Activated CD4-positive, alpha-beta T cell treated with anti-CD3 and anti-CD28 coated beads, Interleukin-2, Interleukin-6, amounts not matched to agents 100 ng/mL and 50 ng/mL, durations not matched to agents 16 hours and 8 hours (primary cell): ENCODE data around the gene PACRG.

Experiments
- DNase-seq: peaks from one replicate; pipeline ENCODE4 v3.0.0-alpha.2; 2020

Gene PACRG

DNA sequence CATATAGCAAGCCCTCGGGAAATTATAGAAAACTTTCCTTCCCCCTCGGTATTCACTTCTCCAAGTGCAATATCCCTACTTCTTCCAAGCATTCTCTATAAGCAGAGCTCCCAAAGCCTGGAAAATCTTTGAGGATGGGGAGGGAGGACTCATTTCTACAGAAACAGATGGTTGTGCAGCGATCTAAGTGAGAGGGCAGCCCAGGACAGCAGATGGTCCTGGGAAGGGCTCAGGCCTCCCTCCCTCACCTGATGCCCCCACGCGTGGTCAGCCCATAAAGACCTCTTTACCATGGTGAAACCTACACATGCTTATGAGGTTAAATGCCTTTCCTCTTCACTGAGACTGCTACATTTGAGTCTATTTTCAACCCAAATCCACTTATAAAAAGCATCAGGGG is 367.1 kb downstream of the PACRG start:
- no peak for DNase-seq

DNA sequence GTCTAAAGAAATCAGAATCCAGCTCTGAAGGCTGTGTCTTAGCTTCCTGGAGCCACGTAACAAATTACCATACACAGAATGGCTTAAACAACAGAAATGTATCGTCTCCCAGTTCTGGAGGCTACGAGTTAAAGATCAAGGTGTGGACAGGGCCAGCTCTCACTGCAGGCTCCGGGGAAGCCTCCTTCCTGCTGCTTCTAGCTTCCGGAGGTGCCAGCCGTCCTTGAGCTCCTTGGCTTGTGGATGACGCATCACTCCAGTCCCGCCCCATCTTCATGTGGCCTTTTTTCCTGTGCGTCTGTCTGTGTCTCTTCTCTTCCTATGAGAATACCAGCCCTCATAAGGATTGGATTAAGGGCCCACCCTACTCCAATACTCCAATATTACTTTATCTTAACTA is 367.6 kb downstream of the PACRG start:
- no peak for DNase-seq

DNA sequence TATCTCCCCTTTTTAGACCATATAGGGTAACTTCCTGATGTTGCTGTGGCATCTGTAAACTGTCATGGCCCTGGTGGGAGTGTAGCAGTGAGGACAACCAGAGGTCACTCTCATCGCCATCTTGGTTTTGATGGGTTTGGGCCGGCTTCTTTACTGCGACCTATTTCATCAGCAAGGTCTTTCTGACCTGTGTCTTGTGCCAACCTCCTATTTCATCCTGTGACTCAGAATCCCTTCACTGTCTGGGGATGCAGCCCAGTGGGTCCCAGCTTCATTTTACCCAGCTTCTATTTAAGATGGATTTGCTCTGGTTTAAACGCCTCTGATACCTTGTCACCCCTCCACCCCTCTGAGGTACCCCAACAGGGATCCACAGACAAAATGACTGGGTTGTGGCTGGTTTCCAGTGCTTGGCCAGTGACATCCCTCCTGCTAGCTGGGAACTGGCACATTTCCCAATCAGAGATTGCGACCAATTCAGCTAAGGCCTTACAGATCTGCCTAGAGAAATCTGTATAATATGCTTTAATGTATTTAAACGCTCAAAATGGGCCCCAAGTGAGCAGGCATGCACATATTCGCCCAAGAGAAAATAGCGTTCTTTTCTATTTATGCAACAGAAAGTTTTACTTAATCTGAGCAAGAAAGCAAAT is 371.2 kb downstream of the PACRG start:
- DNase-seq: no peak

DNA sequence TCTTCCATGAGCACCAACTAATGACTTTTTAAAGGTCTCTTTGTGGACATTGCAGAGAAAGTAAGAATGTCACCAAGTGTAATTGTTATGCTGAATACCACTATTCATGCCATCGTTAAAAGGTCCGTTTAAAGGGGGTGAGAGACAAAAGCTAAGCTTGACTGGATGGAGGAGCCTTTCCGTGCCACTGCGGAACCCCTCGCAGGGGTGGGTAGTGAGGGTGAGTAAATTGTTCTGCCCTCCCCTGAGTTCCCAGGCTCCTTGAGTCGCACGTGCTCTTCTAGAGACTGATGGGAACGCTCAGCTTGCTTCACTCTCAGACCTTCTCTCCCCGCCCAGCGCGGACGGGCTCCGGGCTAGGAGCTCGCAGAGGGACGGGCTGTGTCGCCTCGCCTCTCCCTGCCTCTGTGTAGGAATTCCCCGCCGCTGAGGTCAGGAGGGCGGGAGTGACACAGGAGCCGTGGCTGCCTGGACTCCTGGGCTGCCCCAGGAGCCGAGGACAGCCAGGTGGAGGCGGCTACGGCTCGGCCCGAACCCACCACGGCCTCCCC is 371.9 kb downstream of the PACRG start:
- DNase-seq: no peak

DNA sequence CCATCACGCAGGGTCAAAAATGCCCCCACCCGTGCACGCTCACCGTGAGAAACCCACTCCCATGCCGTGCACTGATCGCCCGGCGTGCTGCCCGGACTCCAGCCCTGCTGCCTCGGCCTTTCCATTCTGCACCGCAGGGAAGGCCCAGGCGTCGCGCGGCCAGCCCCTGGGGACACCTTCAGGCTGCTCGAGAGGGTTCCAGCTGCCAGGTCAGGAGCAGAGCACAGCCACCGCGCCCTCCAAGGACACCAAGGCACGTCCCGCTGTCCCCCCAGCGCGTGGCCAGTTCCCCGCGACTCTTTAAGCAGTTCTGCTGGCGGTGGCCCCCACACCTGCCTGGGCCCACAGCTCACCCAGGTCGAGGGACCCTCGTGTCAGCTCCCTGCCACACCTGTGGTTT is 372.5 kb downstream of the PACRG start:
- DNase-seq: no peak

DNA sequence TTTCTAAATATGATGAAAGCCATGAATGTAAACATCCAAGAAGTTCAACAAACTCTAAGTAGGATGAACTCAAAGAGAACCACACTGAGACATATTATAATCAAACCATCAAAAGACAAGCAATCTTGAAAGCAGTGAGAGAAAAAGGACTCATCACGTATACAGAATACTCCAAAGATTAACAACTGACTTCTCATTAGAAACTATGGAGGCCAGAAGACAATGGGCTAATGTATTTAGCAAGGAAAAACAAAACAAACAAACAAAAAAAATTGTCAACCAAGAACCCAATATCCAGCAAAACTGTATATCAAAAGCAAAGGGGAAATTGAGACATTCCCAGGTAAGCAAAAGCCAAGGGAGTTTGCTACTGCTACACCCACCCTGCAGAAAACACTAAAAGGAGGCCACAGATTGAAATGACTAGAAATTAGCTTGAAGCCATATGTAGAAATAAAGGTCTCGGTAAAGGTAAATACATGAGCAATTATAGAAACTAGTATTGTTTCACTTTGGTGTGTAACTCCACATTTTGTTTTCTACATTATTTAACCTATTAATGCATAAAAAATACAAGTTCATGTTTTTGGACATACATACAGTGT is 385.7 kb downstream of the PACRG start:
- no peak for DNase-seq

DNA sequence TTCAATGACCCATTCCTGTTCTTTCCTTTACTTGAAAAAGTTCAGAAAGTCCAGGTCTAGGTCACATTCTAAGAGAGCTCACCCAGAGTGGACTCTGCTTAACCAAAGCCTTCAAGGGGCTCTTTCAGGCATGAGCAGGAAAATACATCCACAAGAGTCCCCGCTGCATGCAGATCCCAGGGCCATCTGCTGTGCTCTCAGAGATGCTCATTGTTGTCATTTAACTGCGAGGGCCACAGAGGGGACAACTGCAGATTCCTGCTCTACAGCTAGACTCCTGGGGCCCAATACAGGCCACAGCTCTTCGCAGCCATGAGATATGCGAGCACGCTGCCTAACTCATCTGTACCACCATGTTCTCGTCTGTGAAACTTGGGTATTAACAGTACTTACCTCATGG is 391.2 kb downstream of the PACRG start:
- DNase-seq: no peak

DNA sequence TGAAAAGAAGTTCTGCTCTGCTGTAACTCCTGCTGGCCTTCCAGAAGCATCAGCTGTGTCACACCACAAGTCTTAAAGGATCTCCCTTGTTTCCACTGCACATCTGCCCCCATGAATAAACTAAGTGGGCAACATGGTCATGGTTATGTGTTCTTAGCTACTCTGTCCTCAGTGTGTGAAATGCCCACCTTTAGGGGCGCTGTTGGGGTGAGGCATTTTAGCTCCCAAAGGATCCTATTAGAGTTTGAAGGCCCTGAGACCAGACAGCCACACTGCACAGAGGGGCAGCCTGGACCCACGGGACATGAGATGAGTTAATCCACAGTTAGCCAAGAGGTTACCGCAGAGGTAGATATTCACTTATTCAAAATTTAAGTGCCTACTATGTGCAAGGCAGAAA is 392.4 kb downstream of the PACRG start:
- no peak for DNase-seq

DNA sequence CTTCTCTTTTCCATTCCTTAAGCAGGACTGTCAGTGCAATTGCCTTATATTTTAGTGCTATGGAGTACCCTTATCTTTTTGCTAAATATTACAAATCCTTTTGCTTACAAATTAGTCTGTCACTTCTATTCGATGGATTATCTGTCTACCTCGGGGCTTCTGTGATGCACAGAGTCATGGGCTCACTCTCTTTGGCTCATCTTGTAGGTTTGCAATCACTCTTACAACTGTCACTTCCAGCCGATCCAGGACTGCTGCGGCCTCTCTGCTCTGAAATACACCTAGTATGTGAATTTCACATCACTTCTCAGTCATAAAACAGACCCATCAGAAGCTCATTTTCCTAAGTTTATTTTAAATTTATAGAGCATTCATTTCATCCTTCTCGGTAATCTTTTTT is 393.5 kb downstream of the PACRG start:
- no peak for DNase-seq

DNA sequence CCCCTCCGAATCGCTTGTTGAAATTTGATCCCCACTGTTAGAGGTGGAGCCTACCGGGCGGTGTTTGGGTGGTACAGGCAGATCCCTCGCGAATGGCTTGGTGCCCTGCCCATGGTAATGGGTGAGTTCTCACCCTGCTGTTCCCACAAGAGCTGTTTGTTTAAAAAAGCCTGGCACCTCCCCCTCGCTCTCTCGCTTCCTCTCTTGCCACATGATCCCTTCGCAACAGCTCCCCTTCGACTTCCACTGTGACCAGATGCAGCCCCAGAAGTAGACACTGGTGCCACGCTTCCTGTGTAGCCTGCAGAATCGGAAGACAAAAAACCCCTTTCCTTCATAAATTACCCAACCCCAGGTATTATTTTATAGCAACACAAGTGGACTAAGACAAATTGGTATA is 394.6 kb downstream of the PACRG start:
- DNase-seq: no peak

DNA sequence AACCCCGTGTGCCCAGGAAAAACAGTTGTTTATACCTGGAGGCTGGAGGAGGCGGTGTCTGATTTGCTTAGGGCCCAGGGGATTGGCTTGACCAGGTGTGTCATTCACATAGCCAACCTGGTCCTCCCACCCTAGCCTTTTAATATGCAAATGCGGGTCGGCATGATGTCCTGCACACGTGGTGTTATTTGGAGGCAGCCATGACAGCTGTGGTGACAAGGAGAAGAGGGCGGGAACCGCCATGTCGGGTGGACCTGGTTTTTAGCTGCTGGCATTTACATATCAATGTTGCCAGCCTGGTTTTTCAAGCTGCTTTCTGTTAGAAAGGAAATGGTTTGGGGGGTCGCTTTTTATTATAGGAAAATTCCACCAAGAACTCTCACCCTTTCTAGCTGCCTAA is 395.3 kb downstream of the PACRG start:
- no peak for DNase-seq

DNA sequence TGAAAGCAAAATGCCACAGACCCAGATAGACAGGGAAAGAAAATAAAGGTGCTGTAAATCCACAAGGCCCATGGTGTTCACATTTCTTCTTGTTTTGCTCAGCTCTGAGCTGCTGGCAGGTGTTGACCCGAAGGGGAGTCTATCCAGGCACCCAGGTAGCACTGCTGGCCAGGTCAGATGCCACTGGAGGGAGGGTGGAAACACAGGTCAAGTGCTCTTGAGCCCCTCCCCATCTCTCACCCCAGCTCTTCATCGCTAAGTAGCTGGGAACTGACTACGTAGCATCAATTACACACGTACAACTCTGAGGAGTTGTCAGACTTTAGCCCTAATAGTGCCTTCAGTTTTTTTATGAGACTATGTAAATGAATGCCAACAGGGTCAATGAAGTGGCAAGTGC is 399.0 kb downstream of the PACRG start:
- no peak for DNase-seq

DNA sequence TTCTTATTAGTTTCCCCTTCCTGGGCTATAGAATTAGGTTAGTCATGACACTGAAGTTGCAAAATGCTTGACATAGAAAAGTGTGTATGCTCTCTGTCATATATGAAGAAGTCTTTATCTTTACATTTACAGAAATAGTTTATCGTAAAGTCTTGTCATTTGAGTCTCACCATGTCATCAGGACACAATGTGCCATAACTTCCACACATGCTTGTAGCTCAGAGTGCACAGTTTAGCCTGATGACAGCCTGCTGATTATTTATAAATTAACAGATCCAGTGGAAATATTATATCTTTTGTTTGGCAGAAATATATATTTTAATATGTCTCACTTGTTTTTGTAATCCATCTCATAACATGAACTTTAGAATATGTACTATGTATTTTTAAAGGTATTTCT is 399.8 kb downstream of the PACRG start:
- no peak for DNase-seq

DNA sequence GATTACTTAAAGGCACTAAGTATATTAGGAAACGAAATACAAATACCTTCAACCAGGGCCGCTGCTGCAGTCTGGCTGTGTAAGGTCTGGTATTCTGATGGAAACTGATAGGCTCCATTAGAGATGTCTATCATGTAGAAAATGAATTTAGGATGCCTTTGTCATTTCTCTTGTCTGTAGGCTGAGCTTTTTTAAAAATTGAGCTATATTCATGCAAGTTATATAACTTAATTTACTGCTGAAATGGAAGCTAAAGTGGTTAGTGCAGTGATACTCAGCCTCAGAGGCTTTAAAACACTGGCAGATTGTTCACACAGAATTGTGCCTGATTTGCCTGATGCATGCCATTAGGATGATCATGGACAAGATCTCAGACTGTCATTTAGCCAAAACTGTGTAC is 400.6 kb downstream of the PACRG start:
- DNase-seq: no peak

DNA sequence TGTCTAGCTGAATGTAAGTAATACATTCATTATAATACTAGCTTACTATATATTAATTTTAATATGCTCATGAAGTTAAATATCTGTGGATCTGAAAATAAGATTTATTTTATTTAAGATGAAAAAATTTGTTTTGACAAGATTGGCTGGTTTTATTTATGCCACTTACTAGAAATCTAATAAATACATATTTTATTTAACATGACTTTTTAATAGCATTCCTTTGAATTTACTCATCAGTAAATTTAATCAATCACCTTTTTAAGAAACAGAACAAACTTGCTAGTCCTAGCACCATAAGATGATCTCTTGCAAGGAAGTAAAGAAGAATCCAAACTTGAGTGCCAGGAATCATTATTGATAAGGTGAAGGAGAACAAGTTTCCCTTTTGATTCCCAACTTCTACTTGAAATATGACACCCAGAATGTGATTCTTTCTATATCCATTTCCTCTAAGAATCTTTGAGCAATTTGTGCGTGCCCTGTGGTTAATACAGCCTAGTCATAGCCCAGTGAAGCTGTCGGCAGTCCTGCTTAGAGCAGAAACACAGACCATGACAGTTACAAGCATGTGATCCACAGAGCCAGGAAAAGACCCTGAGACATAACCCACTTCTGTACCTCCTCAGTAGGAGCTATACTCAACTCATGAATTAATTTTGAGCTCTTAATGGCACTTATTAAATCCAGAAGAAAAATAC is 404.4 kb downstream of the PACRG start:
- DNase-seq: no peak

DNA sequence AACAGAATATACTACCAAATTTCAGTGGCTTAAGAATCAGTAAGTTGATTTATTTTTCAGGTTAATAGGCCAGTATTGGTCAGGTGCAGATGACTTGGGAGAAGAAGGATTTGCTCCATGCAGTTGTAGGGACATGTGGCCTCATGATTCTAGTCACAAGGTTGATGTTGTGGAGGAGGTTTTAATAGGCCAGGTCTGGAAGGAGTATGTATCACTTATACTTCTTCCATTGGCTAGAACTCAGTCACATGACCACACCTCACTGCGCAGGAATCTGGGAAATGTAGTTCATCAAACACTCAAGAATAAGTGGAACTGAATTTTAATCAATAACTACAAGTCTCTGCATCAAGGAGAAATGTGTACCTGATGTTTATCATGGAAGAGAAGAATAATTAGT is 405.2 kb downstream of the PACRG start:
- DNase-seq: no peak

DNA sequence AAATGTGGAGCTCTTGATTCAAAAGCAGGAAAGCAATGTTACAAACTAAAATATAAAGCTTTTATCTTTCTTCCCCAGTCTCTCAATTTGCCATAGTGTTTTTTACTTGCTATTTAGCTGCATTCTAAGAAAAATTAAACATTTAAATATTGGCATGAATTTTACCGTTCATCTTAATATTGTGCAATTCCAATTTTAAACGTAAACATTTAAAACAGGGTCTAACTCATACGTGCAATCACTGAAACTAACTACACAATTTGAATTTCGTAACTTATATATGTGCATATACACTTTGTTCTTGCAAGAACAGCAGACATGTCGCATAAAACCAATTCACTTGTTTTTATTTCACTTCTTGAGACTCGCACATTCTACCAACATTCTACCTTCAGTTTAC is 405.9 kb downstream of the PACRG start:
- DNase-seq: no peak

DNA sequence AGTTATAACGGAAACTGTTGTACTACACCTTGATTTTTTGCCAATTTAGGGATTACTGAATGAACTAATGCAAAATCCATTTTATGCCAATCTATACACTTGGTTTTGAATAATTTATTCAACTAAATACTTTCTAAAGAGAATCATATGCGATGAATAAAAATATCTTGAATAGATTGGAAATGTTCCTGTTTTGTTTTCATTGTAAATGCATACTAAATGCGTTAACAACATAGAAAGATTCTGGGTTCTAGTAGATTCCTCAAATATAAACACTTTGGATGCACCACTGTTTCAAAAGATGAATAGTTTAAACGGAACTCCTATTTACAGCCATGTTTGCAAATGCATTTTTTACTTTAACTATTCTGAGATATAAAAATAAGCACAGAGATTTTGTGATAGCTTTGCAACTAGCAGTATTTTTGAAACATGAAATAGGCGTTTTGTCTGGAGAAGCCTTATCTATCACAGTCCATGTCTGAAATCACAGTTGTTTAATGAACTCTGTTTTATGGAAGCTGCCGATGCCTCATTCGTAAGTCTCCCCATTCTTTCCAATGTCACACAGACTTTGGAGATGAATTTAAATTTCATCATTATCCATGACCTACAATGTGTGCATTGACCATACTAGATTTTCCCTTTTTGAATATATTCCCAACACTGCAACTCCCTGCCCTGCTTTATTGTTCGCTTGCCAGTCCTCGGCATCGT is 409.1 kb downstream of the PACRG start:
- no peak for DNase-seq

DNA sequence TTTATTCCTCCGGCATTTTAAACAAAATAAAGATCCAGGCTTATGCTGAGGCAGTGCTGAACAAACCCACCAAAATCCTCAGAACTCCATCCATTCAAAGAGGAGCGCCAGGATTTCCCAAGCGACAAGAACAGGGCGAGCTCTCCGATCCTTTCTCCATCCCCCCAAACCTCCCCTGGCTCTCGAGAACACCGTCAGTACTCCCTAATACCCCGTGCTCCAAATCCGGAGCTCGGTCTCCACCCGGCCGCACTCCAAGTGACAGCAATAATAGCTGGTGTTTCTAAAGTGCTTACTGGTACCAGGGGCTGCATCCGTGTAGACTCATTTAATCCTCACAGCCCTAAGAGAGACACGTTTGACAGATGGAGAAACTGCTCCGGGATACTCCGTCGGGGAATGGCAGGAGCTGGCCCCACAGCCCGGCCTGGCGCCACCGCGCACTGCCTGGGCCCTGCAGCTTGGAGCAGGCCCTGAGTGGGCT is 409.7 kb downstream of the PACRG start:
- no peak for DNase-seq

DNA sequence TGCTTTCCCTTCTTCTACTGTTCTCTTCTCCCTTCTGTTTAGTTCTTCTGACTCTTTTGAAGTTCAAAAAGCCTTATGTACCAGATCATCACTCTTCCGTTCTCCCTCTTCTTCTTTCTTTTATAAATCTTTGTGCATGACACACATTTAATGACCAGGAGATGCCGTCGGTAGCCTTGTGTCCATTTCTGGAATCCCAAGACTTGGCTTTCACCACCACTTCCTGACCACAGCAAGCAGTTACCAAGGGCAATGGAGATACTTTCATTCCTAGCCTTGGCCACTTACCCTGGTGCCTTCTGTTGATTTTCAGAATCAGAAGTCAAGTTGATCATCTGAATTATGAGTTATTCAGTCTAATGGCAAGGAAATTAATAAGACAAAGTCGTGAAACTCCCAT is 418.3 kb downstream of the PACRG start:
- DNase-seq: no peak

DNA sequence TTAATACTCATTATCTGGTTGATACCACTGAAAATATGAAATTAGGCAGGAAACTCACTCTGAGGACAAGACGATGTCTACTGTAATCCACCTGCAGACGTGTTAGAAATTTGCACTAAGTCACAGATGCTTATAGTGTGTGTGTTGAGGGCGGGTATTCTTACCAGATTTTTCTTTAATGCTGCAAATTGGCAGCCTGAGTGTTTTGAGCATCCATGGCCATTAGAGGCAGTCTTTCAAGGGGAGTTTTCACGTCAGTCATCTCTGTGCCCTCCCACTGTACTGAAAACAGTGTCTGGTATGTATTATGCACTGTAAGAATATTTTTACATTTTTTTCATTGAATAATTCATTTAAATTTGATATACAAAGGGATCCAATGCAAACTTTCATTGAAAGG is 420.2 kb downstream of the PACRG start:
- no peak for DNase-seq

DNA sequence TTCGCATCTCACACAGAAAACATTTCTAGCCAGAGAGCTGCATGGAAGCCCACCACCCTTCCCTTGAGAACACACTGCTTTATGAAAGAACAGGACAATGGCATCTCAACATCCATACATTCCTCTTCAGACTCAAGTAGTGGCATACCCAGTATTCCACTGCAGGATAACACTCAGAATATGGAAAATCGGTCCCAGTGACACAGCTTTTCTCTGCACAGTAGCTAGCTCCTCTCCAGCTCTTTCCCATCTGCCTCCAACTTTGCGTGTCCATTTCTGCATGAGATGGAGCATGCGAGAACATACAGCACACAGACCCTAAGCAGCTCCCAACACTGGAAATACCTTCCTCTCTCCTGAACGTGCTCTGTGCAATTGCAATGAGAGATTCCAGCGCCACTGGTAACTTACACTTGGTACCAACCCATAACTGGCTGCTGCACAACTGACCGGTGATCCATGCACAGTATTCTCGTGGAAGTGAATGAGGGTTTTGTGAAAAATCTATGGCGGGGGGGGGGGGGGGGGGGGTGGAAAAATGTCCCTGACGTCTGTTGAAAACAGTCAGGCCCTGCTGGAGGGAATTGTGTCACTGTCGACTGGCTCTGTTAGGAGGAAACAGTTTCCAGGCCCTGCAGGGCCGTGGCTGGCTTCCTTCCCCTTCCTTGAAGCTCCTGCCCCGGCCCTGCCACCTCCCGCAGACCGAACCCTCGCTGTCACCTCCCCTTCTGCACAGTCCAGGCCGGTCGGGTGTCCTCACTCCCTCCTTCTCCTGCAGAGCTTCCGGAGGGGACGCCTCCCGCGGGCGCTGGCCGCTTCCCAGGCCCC is 420.9 kb downstream of the PACRG start:
- no peak for DNase-seq
